Chondrocyte (in vitro differentiated cells): ENCODE measurements around the gene RGL4. TPM values are rescaled to one million over a fixed set of nuclear protein-coding genes. Genes with fewer than 3 reads are reported as not detected.

ENCODE experiments used
- DNase-seq: peaks from one replicate; pipeline ENCODE4 v3.0.0; 2021; ENCODE audit warnings: mixed read lengths, low spot score
- H3K27ac Mint-ChIP-seq: one replicate; pipeline ENCODE4 v1.8.0; 2021; ENCODE audit warnings: mild to moderate bottlenecking, moderate library complexity, mixed read lengths; ENCODE audit not compliant: unreplicated experiment
- H3K27me3 Mint-ChIP-seq: 2 replicates; pipeline ENCODE4 v1.8.0; 2021; ENCODE audit warnings: low read depth, mixed read lengths
- H3K36me3 Mint-ChIP-seq: 2 replicates; pipeline ENCODE4 v1.8.0; 2021; ENCODE audit warnings: low read depth, mixed read lengths
- H3K4me1 Mint-ChIP-seq: 2 replicates; pipeline ENCODE4 v1.8.0; 2021; ENCODE audit warnings: low read depth, mild to moderate bottlenecking, mixed read lengths
- H3K4me3 Mint-ChIP-seq: one replicate; pipeline ENCODE4 v1.8.0; 2021; ENCODE audit warnings: mild to moderate bottlenecking, moderate library complexity, mixed read lengths; ENCODE audit not compliant: unreplicated experiment
- H3K9me3 Mint-ChIP-seq: 2 replicates; pipeline ENCODE4 v1.8.0; 2021; ENCODE audit warnings: low read depth, mixed read lengths
- CTCF ChIP-seq: fragments of 200-600 bp; sonication (generic); IDR thresholded peaks from 2 replicates; pipeline ENCODE4 v1.5.0; 2021; ENCODE audit warnings: antibody characterized with exemption, mild to moderate bottlenecking, moderate library complexity
- total RNA-seq: library from RNA; stranded (reverse); gene quantifications from 3 replicates; pipeline ENCODE4 v1.2.1, GENCODE V29; 2021

Gene RGL4
- total RNA-seq, 1 donor from 2014 or later, result not detected

GRCh38 chr22:23704829-23705228 is 14.0 kb downstream of the RGL4 start:
- no peak for DNase-seq
- no peak for TF ChIP-seq CTCF
- Mint-ChIP-seq H3K36me3 (peaks cover 61% of the 10 kb centered on the region), H3K27ac (no peak overlapping the region), H3K4me3 (no peak overlapping the region), H3K9me3 (no peaks in the 10 kb centered on the region), H3K27me3 (no peaks in the 10 kb centered on the region), H3K4me1 (peaks cover 7% of the 10 kb centered on the region)

GRCh38 chr22:23705358-23705757 is 14.5 kb downstream of the RGL4 start:
- H3K4me3 Mint-ChIP-seq, result no peak overlapping the region
- H3K36me3 Mint-ChIP-seq, result peaks cover 61% of the 10 kb centered on the region

GRCh38 chr22:23708270-23708669 is 17.5 kb downstream of the RGL4 start:
- Mint-ChIP-seq H3K9me3 (no peaks in the 10 kb centered on the region), H3K4me3 (no peak overlapping the region), H3K27ac (no peak overlapping the region), H3K27me3 (no peaks in the 10 kb centered on the region), H3K4me1 (no peaks in the 10 kb centered on the region), H3K36me3 (peaks cover 60% of the 10 kb centered on the region)
- no peak for TF ChIP-seq CTCF
- no peak for DNase-seq

More at GRCh38 chr22:23705358-23705757, 14.5 kb downstream of the RGL4 start:
- TF ChIP-seq CTCF, result no peak
- H3K4me1 Mint-ChIP-seq, result peaks cover 7% of the 10 kb centered on the region
- no peak for DNase-seq
- no peaks in the 10 kb centered on the region for H3K27me3 Mint-ChIP-seq
- H3K9me3 Mint-ChIP-seq, result no peaks in the 10 kb centered on the region
- H3K27ac Mint-ChIP-seq, result no peak overlapping the region

- Mint-ChIP-seq H3K27ac (no peak overlapping the region), H3K36me3 (peaks cover 62% of the 10 kb centered on the region), H3K9me3 (no peaks in the 10 kb centered on the region), H3K4me1 (no peaks in the 10 kb centered on the region), H3K27me3 (no peaks in the 10 kb centered on the region), H3K4me3 (no peak overlapping the region)
- no peak for TF ChIP-seq CTCF
- DNase-seq, result no peak
These were observed 18.3 kb downstream of the RGL4 start for GRCh38 chr22:23709107-23709506.

- no peaks in the 10 kb centered on the region for H3K27me3 Mint-ChIP-seq
- peaks cover 5% of the 10 kb centered on the region for H3K4me1 Mint-ChIP-seq
- peak; percentile 92 for DNase-seq
- H3K9me3 Mint-ChIP-seq, result no peaks in the 10 kb centered on the region
- TF ChIP-seq CTCF, result no peak
- H3K27ac Mint-ChIP-seq, result no peak overlapping the region
- H3K36me3 Mint-ChIP-seq, result peaks cover 40% of the 10 kb centered on the region
- H3K4me3 Mint-ChIP-seq, result no peak overlapping the region
These were observed 21.4 kb downstream of the RGL4 start for GRCh38 chr22:23712256-23712655.
